Fibroblast of mammary gland (primary cell): Measurements from ENCODE around the gene SELE.
A peak's percentile ranks its signal among the peaks of the same experiment; 100 is the strongest.

ENCODE experiments used
- DNase-seq: peaks from one replicate; pipeline ENCODE4 v3.0.0-alpha.2; 2010; ENCODE audit warnings: low read depth
- H3K4me3 ChIP-seq: 2 replicates; pipeline ENCODE4 v1.5.1; 2011; ENCODE audit warnings: low read depth, mild to moderate bottlenecking, low read length, moderate library complexity; ENCODE audit not compliant: control insufficient read depth
- TF ChIP-seq, protein P1 (sequence below): conservative IDR thresholded peaks from 2 replicates; pipeline ENCODE4 v1.5.1; 2011; ENCODE audit warnings: low read depth, low read length, inconsistent platforms; ENCODE audit not compliant: control insufficient read depth, insufficient read depth

Gene SELE

GRCh38 chr1:169711469-169712308 lies 22.2 kb downstream of the SELE start, which contains the start of gene SELL:
SELL (minus strand) TSS chr1:169711620; CDS start chr1:169711498, 122 bp downstream.
- H3K4me3 ChIP-seq = peak within 1 kb of the TSS; percentile 35
- TF ChIP-seq, protein P1, sequence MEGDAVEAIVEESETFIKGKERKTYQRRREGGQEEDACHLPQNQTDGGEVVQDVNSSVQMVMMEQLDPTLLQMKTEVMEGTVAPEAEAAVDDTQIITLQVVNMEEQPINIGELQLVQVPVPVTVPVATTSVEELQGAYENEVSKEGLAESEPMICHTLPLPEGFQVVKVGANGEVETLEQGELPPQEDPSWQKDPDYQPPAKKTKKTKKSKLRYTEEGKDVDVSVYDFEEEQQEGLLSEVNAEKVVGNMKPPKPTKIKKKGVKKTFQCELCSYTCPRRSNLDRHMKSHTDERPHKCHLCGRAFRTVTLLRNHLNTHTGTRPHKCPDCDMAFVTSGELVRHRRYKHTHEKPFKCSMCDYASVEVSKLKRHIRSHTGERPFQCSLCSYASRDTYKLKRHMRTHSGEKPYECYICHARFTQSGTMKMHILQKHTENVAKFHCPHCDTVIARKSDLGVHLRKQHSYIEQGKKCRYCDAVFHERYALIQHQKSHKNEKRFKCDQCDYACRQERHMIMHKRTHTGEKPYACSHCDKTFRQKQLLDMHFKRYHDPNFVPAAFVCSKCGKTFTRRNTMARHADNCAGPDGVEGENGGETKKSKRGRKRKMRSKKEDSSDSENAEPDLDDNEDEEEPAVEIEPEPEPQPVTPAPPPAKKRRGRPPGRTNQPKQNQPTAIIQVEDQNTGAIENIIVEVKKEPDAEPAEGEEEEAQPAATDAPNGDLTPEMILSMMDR = peak; percentile 98

GRCh38 chr1:169708647-169709046 lies 25.2 kb downstream of the SELE start:
- no peak for DNase-seq
- H3K4me3 ChIP-seq = no peak overlapping the region
- TF ChIP-seq, protein P1 = no peak

More at GRCh38 chr1:169711469-169712308, 22.2 kb downstream of the SELE start, which contains the start of gene SELL:
- peak; percentile 80 for DNase-seq

- no peak overlapping the region for H3K4me3 ChIP-seq
- TF ChIP-seq, protein P1 = no peak
These were observed 25.8 kb downstream of the SELE start for GRCh38 chr1:169707912-169708604.

DNA sequence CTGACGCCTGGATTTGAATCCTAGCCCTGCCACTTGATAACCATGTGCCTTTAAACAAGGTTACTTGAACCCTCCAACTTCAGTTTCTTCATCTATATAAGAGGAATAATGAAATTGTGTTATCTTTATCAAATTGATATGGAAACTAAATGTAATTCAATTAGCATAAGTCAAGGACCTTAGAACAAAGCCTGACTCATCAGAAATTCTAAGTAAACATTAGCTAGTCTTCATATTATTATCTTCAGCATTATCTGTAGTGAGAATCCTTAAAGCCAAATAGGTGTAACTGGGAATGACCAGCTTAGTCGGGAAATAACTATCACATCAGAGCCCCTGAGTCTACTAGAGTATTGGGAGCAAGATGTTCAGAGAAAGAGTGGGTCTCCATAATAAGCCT lies 29.1 kb downstream of the SELE start:
- no peak for DNase-seq
- no peak overlapping the region for H3K4me3 ChIP-seq
- TF ChIP-seq, protein P1 = no peak

More at GRCh38 chr1:169707912-169708604, 25.8 kb downstream of the SELE start:
- DNase-seq = no peak

DNA sequence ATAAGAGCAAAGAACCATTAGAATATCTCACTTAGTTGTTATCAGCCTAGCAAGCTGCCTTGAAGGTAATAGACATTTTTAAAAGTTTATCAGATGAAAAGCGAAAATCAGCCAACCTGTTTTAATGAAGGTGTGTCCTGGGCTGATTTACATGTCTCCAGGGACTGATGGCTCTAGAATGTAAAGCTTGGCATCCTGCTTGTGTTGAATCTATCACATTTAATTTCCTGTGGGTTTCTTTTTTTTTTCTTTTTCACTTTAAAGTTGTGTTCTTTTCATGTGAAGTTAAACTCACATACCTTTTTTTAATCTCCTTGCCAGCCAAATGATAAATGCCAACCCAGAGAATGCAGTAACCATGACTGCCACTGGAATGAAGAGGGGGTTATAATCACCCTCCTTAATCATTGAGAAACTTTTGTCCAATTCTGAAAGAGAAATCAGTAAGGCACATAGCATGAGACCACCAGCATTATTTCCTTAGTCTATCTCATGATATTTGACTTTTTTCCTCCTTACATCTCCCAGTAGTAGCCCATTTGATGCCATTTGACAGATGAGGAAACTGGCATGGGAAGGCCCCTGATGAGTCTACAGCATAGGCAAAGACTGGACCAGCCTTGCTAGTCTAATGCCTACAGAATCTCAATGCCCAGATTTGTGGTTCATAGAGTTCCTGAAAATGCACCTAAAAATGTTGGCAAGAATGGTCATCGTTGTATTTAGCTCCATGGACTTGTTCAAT lies 32.4 kb downstream of the SELE start:
- TF ChIP-seq, protein P1 = no peak
- H3K4me3 ChIP-seq = no peak overlapping the region
- no peak for DNase-seq

DNA sequence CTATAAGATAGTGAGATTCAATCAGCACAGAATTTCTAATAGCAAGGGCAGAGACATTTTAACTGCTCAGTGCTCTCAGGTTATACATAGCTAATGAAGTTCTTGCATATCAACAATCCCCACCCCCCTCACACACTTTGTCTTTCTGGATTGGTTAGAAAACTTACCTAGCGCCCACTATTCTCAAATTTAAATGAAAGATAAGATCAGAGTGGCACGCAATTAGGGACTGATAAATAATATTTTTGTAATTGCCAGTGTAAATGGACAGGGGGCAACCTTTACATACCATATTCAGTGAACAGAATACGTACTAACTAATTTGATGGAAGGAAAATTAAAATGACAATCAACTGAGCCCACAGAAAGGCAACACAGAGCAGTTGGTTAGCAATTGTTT lies 34.2 kb downstream of the SELE start:
- no peak overlapping the region for H3K4me3 ChIP-seq
- no peak for DNase-seq
- TF ChIP-seq, protein P1 = no peak
